Adrenal gland (tissue), 5 donors: ENCODE results near the gene CHRM5.

ENCODE experiments used
- POLR2A ChIP-seq, 2 donors: fragments of 450-650 bp; IDR thresholded peaks; one replicate each; pipeline ENCODE4 v1.6.1; 2017; ENCODE audit warnings: antibody characterized with exemption in 2 of 2, mild to moderate bottlenecking in 2 of 2, moderate library complexity in 1 of 2
- TF ChIP-seq, protein P1 (sequence below), 6 experiments: fragments of 450-650 bp in 4 of 6; fragments of 200-600 bp in 2 of 6; sonication (generic) in 1 of 6; IDR thresholded peaks; 1 replicate in 5 of 6; 2 replicates in 1 of 6; pipeline versions ENCODE4 v1.5.1 to v1.8.0; 2016 to 2021; ENCODE audit warnings: antibody characterized with exemption in 6 of 6, mild to moderate bottlenecking in 2 of 6, moderate library complexity in 1 of 6
- donor health status: DM: no; HTN: no; CAD: no.

DNA sequence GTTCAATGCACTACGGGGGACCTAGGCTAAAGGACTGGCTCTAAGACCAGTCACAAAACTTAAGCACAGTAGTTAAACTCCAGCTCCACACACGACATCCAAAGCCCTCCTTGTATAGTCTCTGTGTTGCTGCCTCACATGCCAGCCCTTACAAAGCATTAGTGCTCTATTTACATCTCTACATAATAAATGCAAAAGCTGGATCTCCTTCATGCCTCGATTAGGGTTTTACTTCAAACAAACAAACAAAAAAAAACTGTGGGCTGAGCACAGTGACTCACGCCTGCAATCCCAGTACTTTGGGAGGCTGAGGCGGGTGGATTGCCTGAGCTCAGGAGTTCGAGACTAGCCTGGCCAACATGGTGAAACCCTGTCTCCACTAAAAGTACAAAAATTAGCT, 143.2 kb downstream of the CHRM5 start:
- TF ChIP-seq, protein P1, sequence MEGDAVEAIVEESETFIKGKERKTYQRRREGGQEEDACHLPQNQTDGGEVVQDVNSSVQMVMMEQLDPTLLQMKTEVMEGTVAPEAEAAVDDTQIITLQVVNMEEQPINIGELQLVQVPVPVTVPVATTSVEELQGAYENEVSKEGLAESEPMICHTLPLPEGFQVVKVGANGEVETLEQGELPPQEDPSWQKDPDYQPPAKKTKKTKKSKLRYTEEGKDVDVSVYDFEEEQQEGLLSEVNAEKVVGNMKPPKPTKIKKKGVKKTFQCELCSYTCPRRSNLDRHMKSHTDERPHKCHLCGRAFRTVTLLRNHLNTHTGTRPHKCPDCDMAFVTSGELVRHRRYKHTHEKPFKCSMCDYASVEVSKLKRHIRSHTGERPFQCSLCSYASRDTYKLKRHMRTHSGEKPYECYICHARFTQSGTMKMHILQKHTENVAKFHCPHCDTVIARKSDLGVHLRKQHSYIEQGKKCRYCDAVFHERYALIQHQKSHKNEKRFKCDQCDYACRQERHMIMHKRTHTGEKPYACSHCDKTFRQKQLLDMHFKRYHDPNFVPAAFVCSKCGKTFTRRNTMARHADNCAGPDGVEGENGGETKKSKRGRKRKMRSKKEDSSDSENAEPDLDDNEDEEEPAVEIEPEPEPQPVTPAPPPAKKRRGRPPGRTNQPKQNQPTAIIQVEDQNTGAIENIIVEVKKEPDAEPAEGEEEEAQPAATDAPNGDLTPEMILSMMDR (IDR thresholded peaks at IDR 0.05), result no peak
- no peak for TF ChIP-seq POLR2A (IDR thresholded peaks at IDR 0.05)
